HG02763 (cell line): ENCODE results near the gene STRIP2.
"Not testable (repeated sequence)": the region's sequence is repeated elsewhere in the genome, so short reads cannot be mapped to it uniquely, and the experiment has no call there.

Experiments used
- ATAC-seq: cut with Tn5 transposase; IDR thresholded peaks from one replicate; pipeline ENCODE4 v1.9.1; 2021; ENCODE audit warnings: mild to moderate bottlenecking, moderate library complexity; ENCODE audit not compliant: unreplicated experiment

The STRIP2 gene

GRCh38 chr7:129452589-129453231 is 18.5 kb downstream of the STRIP2 start:
- ATAC-seq, result no peak

GRCh38 chr7:129453510-129454248 is 19.4 kb downstream of the STRIP2 start:
- ATAC-seq, result no peak

- no peak for ATAC-seq
These were observed 20.0 kb downstream of the STRIP2 start for GRCh38 chr7:129454249-129454551.

GRCh38 chr7:129456421-129456820 is 22.2 kb downstream of the STRIP2 start:
- ATAC-seq, result no peak

- ATAC-seq, result no peak
These were observed 22.9 kb downstream of the STRIP2 start for GRCh38 chr7:129457101-129457500.

- ATAC-seq, result no peak
These were observed 23.9 kb downstream of the STRIP2 start for GRCh38 chr7:129458171-129458570.

- ATAC-seq, result no peak
These were observed 27.6 kb downstream of the STRIP2 start for GRCh38 chr7:129461809-129462208.

- no peak for ATAC-seq
These were observed 28.2 kb downstream of the STRIP2 start for GRCh38 chr7:129462420-129462819.

GRCh38 chr7:129464194-129464593 is 30.0 kb downstream of the STRIP2 start:
- ATAC-seq, result no peak

GRCh38 chr7:129465080-129465479 is 30.8 kb downstream of the STRIP2 start:
- no peak for ATAC-seq

- ATAC-seq, result no peak
These were observed 32.6 kb downstream of the STRIP2 start for GRCh38 chr7:129466796-129467195.

- ATAC-seq, result no peak
These were observed 33.9 kb downstream of the STRIP2 start for GRCh38 chr7:129468087-129468486.

GRCh38 chr7:129468547-129468946 is 34.3 kb downstream of the STRIP2 start:
- ATAC-seq, result no peak

GRCh38 chr7:129469930-129470329 is 35.7 kb downstream of the STRIP2 start:
- no peak for ATAC-seq

- ATAC-seq, result no peak
These were observed 36.2 kb downstream of the STRIP2 start for GRCh38 chr7:129470411-129470810.

- ATAC-seq, result no peak
These were observed 37.2 kb downstream of the STRIP2 start for GRCh38 chr7:129471402-129471827.

- ATAC-seq, result not testable (repeated sequence)
These were observed 41.7 kb downstream of the STRIP2 start for GRCh38 chr7:129475931-129476330.

GRCh38 chr7:129476398-129476797 is 42.2 kb downstream of the STRIP2 start:
- ATAC-seq, result not testable (repeated sequence)

GRCh38 chr7:129479831-129480230 is 45.6 kb downstream of the STRIP2 start:
- ATAC-seq, result no peak

- ATAC-seq, result no peak
These were observed 46.6 kb downstream of the STRIP2 start for GRCh38 chr7:129480674-129481363.

GRCh38 chr7:129481376-129481775 is 47.1 kb downstream of the STRIP2 start:
- not testable (repeated sequence) for ATAC-seq

GRCh38 chr7:129482781-129483180 is 48.5 kb downstream of the STRIP2 start:
- ATAC-seq, result no peak
